GM12874 (cell line): ENCODE measurements around the gene SLC4A2.

Source experiments
- TF ChIP-seq, protein P1 (sequence below): IDR thresholded peaks from 2 replicates; pipeline ENCODE4 v1.5.1; 2011; ENCODE audit warnings: low read depth, mild to moderate bottlenecking, control low read depth, low read length, moderate library complexity; ENCODE audit not compliant: insufficient read depth

The SLC4A2 gene

DNA sequence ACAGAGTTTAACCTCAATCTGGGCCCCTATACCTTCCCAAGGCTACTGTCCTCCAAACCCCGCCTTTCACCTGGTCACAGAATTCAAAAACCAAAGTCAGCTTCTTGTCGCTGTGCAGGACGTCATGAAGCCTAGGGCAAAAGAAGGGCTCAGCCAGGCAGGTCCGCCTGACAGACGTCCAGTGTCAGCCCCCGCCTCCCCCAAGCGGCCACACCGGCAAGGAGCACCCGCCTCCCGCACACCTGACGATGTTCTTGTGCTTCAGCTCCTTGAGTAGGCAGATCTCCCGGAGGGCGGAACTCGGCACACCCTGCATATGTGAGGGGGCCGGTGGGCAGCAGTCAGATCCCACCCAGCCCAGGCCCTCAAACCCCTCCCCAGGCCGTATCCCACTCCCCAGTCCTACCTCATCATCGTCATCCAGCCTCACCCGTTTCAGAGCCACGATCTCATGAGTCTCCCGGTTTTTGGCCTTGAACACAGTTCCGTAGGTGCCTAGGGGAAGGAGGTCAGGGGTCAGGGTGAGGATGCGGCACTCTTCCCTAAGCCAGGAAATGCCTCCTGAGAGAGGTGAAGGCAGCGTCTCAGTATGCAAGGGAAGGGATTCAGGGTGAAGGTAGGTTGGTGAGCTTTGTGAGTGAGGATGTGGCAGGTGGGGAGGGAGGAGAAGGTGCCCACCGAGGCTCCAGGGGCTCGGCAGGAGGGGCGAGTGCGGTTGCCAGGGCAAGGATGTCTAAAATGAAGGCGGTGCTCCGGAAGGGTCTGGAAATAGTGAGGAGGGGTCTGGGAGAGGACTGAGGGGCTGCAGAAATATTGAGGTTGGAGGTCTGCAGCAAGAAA, 2.5 kb upstream of the SLC4A2 start:
- TF ChIP-seq, protein P1, sequence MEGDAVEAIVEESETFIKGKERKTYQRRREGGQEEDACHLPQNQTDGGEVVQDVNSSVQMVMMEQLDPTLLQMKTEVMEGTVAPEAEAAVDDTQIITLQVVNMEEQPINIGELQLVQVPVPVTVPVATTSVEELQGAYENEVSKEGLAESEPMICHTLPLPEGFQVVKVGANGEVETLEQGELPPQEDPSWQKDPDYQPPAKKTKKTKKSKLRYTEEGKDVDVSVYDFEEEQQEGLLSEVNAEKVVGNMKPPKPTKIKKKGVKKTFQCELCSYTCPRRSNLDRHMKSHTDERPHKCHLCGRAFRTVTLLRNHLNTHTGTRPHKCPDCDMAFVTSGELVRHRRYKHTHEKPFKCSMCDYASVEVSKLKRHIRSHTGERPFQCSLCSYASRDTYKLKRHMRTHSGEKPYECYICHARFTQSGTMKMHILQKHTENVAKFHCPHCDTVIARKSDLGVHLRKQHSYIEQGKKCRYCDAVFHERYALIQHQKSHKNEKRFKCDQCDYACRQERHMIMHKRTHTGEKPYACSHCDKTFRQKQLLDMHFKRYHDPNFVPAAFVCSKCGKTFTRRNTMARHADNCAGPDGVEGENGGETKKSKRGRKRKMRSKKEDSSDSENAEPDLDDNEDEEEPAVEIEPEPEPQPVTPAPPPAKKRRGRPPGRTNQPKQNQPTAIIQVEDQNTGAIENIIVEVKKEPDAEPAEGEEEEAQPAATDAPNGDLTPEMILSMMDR = no peak

DNA sequence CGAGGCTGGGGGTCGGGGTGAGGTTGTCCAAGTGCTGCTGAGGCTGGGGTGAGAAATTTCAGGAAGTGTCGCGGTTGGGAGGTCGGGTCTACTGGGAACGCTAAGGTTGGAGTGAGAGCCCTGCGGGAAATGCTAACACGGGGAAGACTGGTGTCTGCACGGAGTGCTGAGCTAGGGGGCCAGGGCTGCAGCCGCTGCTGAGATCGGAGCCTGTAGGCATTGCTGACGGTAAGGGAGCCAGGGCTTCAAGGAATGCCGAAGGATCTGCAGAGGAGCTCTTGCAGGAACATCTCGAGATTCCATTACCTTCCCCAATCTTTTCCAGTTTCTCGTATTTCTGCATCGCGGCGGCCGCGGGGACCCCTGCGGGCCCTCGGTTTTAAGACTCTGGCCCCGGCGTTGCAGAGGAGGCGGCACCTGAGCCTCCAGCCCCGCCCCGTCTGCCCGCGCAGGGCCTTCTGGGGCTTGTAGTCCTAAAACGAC, 1.8 kb upstream of the SLC4A2 start, which contains the start of gene CDK5:
TSS of gene CDK5 (minus strand) at position 392 of the 483 bp plus-strand sequence. CDS start at position 343, 49 bp downstream.
- TF ChIP-seq, protein P1 = no peak

DNA sequence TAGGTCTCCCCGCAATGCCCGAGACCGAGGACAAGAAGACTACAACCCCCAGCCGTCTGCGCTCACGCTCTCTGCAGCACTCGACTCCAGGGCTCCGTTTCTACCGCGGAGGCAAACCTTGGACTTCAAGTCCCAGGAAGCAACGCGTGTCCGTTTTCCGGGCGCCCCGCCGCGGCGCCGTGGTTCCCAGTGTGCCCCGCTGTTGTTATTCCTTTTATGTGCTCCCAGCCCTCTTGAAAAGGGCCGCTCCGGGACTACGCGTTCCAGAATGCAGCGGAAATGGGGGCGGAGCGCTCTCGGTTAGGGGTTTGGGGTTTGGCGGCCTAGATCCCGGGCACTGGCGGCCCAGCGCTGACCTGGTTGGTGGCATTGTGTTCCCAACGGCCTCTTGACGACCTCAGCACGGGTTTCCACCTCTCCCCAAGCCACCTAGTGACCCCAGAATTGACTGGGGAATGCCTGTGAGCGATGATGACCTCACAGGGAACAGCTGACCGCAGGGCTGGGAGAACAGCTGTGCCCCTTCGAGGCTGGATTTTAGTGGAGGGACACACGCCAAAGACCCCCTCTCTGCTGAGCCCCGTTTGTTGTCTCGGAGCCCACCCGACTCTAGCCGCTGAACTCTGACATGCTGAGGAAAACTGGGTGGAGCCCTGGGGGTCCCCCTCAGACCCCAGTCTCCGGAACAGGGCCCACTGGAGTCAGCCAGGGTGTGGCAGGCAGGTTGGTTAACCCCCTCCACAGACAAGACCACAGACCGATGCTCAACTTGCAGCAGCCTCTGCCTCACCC, 1.2 kb upstream of the SLC4A2 start:
- TF ChIP-seq, protein P1 = no peak

DNA sequence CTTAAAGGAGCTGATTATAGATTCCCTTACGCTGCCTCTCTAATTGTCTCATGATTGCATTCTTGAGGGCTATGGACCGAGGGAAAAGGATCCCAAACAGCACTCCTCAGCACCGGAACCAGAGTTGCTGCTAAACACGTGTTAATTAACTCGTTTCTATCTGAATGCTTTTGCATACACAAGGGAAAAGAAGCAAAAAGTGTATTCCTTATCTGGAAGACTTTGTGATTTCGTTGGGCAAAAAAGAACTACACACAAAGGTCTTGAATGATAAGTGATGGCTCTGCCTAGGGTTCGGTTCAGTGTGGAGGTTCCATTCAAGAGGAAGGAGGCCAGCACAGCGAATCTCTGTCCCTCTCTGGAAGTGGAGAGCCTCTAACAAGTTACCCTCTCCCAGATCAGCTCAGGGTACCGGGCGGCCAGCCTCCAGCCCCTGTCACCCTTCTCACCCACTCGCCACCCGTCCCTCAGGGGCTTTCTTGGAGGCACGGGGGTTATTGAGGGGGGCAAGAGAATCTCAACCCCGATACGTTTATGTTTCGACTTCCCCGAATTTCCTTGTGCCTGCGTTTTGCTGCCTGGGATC, 515 bp upstream of the SLC4A2 start:
- TF ChIP-seq, protein P1 = no peak

DNA sequence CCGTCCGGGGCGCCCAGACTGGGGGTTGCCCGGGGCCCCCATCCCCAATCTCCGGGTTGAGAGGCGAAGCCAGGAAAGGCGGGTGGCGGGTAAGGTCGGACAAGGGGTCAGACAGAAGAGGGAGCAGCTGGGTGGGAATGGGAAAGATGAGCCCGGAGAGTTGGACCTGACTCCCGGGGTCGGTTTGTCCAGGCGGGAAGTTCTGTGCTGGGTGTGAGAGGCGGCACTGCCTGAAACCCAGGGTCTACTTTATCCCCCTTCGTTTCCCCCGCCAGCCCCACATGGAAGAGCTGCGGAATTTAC, 675 bp downstream of the SLC4A2 start:
- TF ChIP-seq, protein P1 = no peak

DNA sequence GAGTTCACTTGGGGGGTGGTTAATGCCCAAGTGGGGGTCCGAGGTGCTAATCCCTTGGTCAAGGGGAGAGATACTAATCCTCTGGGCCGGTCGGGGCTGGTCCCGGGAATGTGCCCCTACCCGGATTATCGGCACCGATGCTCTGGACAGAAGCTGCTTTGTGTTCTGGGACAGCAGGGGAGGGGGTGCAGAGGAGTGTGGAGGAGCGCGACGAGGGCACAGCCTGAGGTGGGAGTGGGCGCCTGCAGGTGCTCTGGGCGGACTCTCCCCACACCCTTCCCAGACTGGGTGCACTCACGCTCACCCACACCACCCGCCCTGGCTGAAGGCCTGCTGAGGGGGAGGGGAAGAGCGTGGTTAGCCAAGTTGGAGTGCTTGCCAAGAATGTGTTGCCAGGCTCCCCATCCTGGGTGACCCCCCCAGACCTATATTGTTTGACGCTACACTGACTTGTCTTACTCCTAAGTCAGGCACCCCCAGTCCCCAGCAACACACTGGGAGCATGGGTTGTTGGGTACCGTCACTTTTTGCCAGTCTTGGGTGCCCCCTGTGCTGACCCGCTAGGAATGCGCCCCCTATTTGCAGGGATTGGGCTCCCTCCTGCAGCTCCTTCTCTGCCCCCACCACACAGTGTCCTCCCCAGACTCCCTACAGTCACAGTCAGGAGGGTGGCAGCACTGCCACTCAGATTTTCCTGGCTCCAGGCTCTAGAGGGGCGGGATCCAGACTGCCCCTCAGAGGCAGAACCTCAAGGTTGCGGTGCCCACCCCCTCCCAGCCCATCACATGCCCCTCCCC, 1.2 kb downstream of the SLC4A2 start:
- TF ChIP-seq, protein P1 = 0 out of 2 replicates have a peak, but pooled peaks have one; percentile 12
